Right forelimb (tissue), 1 donor: ENCODE data around the gene TMEM8B.
"Not testable (repeated sequence)": the region's sequence is repeated elsewhere in the genome, so short reads cannot be mapped to it uniquely, and the experiment has no call there.

Source experiments
- DNase-seq: peaks from one replicate; pipeline ENCODE4 v3.0.0-alpha.2; 2018

TMEM8B gene

GRCh38 chr9:35907711-35908503, 78.9 kb downstream of the TMEM8B start:
- DNase-seq: peak; percentile 86

GRCh38 chr9:35908504-35909125, 79.6 kb downstream of the TMEM8B start:
- DNase-seq: peak; percentile 63

GRCh38 chr9:35909274-35909673, 80.2 kb downstream of the TMEM8B start, which contains the start of gene SPAAR:
TSS of gene SPAAR (plus strand) at chr9:35909490. CDS start at chr9:35910464, 974 bp downstream.
- no peak for DNase-seq

- DNase-seq: no peak
Measured at GRCh38 chr9:35909687-35910612, 80.9 kb downstream of the TMEM8B start.

- DNase-seq: no peak
Measured at GRCh38 chr9:35910613-35911359, 81.8 kb downstream of the TMEM8B start.

- DNase-seq: no peak
Measured at GRCh38 chr9:35911690-35912089, 82.7 kb downstream of the TMEM8B start.

- DNase-seq: no peak
Measured at GRCh38 chr9:35912791-35913400, 83.9 kb downstream of the TMEM8B start.

- not testable (repeated sequence) for DNase-seq
Measured at GRCh38 chr9:35913429-35913828, 84.4 kb downstream of the TMEM8B start.

- no peak for DNase-seq
Measured at GRCh38 chr9:35914301-35914807, 85.3 kb downstream of the TMEM8B start.
